SKM-1 (cell line): ENCODE results near the gene GRPR.
"Not testable (repeated sequence)": the region's sequence is repeated elsewhere in the genome, so short reads cannot be mapped to it uniquely, and the experiment has no call there.

Experiments
- DNase-seq: peaks from one replicate; lab custom pipeline; 2025; ENCODE audit not compliant: unreplicated experiment; lab: John Stamatoyannopoulos, UW

Gene GRPR

DNA sequence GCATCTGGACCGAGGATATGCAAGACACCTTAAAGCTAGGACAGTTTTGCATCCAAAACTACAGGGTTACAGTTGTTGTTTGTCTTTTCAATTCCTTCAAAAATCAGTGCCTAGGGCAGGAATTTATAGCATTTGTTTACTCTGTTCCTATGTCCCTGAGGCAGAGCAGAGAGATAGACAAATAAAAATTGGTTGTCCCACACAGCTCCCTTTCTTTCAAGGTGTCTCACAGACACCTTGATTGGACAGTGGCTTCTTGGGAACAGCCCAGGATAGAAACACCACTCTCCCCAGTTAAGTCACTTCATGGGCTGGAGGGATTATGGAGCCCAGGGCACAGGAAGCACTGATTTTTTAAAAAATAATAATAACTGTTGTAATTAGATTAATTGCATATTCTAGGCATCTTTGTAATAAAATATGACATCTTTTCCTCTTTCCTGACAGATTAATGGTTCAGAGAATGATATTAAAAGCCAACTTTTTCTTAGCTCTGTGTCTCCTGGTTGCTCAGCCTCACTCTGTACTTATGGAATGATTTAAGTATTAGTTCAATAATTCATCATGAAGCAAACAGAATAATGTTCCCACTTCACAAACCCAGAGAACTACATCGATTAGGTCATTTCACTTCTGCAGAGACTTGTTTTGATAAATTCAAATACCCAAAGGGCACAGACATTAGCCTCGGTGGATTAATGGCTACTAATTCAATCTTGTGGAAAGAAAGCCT is 52.1 kb downstream of the GRPR start:
- no peak for DNase-seq

DNA sequence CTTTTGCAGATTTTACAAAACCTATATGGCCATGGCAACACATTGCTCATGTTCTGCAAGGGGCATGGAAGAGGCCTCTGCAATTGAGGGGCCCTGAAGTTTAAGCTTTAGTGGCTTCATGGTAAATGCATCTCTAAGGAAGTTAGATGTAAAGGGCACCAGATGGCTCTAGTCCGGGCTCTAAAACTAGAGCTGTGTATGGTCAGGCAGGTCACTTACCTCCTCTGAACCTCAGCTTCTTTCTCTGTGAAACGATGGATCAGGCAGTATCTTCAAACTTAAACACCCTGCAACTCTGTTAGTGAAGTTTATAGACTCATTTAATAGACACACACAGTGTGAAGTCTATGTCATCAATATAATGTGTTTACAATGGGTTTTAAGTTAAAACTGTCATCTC is 53.9 kb downstream of the GRPR start:
- DNase-seq: no peak

DNA sequence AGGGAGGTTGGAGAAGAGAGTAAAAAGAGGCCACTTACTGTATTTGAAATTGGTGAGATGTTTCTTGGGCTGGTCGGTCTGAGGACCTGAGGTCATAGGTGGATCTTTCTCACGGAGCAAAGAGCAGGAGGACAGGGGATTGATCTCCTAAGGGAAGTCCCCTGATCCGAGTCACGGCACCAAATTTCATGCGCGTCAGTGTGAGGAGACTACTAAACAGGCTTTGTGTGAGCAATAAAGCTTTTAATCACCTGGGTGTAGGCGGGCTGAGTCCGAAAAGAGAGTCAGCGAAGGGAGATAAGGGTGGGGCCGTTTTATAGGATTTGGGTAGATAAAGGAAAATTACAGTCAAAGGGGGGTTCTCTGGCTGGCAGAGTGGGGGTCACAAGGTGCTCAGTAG is 60.5 kb downstream of the GRPR start:
- not testable (repeated sequence) for DNase-seq

DNA sequence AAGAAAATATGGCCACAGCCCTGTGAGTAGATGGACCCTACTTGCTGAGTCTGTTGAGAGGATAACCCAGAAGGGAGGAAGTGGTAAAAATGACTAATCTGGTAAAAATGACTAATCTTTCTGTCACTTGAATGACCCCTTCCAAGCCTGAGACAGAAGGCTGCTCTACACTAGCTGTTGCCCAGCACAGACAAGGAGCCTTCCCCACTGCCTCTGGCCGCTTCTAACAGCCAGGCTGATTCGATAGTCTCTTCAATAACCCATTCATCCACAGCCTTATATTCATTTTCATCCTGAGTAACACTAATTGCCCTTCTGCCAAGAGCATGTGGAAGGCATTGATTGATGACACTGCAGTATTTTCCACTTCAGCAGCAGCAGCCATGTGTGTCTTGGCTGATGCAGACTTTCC is 62.4 kb downstream of the GRPR start:
- no peak for DNase-seq

DNA sequence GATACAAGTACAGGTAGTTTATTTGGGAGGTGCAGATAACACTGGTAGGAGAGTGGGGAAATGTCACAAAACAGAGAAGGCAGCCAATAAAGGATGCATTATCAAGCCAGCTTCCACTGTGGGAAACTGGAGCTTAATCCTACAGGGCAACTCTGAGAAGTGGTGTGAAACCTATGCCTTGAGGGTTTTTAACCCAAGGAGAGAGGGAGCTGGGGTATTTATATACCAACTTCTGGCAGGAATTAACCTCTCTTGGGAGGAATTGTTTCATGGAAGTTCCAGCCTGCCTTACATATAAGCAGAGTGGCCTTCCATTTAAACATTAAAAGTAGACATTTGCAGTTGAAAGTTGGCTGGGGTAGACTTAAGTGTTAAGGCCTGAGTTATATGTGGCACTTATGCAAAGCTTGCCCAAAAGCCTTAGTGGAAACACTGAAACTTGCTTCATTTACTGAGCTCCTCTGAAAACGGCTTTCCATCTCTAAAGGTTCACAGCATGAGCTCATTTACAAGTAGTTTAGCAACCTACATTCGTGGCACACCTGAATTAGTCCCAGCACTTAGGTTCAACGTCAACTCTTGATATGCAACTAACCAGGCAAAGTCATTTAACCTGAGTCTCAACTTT is 63.1 kb downstream of the GRPR start:
- no peak for DNase-seq

DNA sequence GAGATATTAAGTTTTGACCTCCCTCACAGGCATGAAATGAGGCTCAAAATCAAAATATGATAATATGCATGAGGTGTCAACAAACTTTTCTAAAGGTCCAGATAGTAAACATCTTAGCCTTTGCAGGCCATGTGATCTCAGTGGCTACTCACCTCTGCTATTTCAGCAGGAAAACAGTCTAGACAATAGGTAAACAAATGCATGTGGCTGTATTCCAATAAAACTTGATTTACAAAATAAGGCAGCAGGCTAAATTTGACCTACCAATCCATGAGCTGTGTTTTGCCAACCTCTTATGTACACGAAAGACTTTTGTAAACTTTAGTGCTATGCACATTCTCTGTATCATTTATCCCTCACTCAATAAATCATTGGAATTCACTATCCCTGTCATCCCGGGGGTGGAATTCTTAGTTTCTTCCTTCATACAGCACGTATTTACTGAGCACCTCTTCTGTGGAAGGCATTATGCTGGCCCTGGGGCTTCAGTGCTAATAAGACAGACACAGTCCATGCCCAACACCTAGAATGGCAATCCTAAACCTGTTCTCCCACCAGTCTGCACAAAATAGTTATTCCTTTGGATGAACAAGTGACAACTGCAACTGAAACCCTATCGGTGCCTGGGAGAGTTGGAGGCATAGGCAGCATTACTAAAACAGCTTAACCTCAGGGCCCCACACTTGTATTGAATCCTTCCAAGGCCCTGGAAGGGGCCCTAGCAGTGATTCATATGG is 63.8 kb downstream of the GRPR start:
- no peak for DNase-seq

DNA sequence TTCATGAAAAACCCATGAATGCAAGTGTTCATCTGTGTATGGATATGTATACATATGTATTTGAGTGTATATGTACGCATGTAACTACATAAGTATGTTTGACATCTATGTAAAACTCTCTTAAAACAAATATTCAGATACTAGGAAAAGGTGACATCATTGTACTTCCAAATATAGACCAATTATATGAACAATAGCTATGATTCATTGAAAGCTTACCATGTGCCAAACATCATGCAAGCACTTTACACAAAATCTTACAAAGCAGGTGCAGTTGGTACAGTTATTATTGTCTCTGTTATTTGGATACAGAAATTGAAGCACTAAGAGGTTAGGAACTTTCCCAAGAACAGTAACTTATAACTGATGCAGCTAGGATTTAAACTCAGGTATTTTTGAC is 65.3 kb downstream of the GRPR start:
- DNase-seq: no peak

DNA sequence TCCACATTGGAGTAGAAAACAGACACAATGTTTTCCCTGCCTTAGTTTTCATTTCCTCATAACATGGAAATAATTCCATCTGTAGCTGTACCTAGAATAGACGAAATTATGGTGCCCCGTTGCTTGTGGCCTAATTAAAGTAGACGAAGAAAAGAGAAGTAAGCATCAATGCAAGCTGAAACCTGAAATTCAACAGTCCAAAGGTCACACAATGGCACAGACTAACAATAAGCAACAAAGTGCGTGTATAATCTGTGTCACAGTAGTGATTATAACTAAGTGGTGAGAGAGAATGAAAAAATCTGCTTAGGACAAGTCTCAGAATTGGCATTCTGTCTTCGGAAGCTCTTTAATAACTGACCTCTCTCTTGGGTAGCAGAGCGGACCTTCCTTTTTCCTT is 68.2 kb downstream of the GRPR start:
- no peak for DNase-seq

DNA sequence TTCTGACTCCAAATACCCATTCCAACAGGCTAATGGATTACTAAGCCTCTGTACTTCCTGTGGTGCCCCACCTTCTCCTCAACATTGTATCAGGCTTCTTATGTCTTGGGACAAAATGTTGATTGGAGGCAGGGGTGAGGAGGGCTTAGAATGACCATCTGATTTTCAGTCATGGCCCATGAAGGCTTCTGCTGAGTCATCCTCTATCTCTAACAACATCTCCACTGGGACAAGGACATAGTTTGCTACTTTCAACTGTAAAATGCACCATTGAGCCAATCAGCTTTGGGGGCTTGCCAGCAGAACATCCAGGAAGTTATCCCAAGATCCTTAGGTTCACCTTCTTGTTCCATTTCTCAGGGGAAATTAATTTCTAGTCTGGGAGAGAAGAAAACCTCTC is 73.5 kb downstream of the GRPR start:
- DNase-seq: no peak

DNA sequence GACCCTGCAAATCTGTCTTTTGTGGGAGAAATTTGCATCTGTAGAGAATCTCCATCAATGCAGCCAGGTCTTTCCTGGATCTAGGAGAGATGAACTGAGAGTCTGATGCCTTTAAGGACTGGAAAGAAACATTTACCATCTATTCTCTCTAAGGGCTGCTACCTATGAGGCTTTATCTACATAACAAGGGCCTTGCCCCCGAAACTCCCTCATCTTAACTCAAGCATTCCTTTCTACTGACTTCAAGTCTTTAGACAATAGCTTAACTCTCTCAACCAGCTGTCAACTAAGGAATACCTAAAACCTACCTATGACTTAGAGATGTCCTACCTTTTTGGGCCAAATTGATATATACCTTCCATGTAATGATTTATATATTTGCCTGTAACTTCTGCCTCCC is 76.0 kb downstream of the GRPR start:
- no peak for DNase-seq

DNA sequence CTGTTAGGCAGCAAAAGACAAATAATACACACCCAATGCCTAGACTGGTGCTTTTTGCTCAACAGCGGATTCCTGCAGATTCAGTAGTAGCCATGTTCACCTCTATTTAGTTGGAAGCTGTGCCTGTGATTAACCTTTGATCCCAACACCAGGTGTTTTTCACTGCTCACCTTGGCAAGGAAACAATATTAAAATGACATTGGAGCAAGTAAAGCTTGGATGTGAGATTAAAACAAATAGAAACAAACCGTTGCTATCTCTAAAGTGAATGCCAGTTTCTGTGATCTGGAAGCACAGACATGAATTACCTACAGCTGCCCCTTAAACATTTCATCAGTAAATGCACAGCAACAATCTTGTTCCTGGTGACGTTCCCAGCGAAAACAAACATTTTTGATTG is 79.6 kb downstream of the GRPR start:
- no peak for DNase-seq
